ENCODE measurements around the gene CRYBG1. TPM values are rescaled to one million over a fixed set of nuclear protein-coding genes. Genes with fewer than 3 reads are reported as not detected.

CRYBG1 gene
- total RNA-seq, 1 experiment from 2014 or later: 5.7 TPM

GRCh38 chr6:106572875-106573585, 212.5 kb downstream of the CRYBG1 start:
- H3K4me1 Mint-ChIP-seq: peaks cover 5% of the 10 kb centered on the region in 2 experiments; a peak in 3 of 4 replicates
- Histone ChIP-seq H4K20me1 (ENCODE audit: control insufficient read depth, insufficient read depth, insufficient read length) (no peaks in the 10 kb centered on the region), H3K9ac (ENCODE audit: extremely low read depth, insufficient read length, low read length) (no peak overlapping the region), H4K8ac (replicated peaks; ENCODE audit: insufficient read length, low read depth, low read length) (no peak overlapping the region), H3K18ac (ENCODE audit: insufficient read length, low read depth, low read length) (no peak overlapping the region), H3K4me2 (ENCODE audit: insufficient read depth, insufficient read length, low read length) (no peak overlapping the region), H2AFZ (ENCODE audit: low read length) (no peak overlapping the region), H3T11ph (ENCODE audit: low read length) (no peak overlapping the region), H3K27me3 (ENCODE audit: insufficient read depth, low read length) (no peaks in the 10 kb centered on the region), H3K79me2 (ENCODE audit: insufficient read depth, low read length) (no peaks in the 10 kb centered on the region), H3K4me1 (ENCODE audit: insufficient read depth, low read length) (no peaks in the 10 kb centered on the region), H4K91ac (ENCODE audit: insufficient read length, low read depth, low read length) (no peak overlapping the region), H3K9me3 (ENCODE audit: control insufficient read depth, low read depth, low read length) (no peaks in the 10 kb centered on the region), H3K14ac (ENCODE audit: insufficient read depth, low read length) (no peak overlapping the region), H3K23me2 (ENCODE audit: insufficient read length, low read depth, low read length, poor library complexity, severe bottlenecking) (no peaks in the 10 kb centered on the region), H4K5ac (ENCODE audit: insufficient read length, low read depth, low read length) (no peak overlapping the region), H3K79me1 (ENCODE audit: insufficient read depth, low read depth, low read length, poor library complexity, severe bottlenecking) (no peaks in the 10 kb centered on the region), H2BK15ac (ENCODE audit: low read depth, low read length) (no peak overlapping the region), H2BK5ac (ENCODE audit: insufficient read length, low read length) (no peak overlapping the region), H2BK12ac (ENCODE audit: insufficient read length, low read depth, low read length) (no peak overlapping the region), H3K23ac (ENCODE audit: insufficient read length, low read depth, low read length) (no peak overlapping the region), H3K56ac (ENCODE audit: insufficient read length, low read depth, low read length) (no peak overlapping the region), H3K27ac (ENCODE audit: insufficient read length, low read depth, low read length) (no peak overlapping the region), H2BK120ac (ENCODE audit: low read depth, low read length, poor library complexity, severe bottlenecking) (no peak overlapping the region), H2BK20ac (ENCODE audit: low read depth, low read length, poor library complexity, severe bottlenecking) (no peak overlapping the region), H3K4ac (ENCODE audit: low read depth, low read length) (no peak overlapping the region), H2AK5ac (ENCODE audit: insufficient read length, low read length) (no peak overlapping the region)
- peaks cover 1 to 14% (median 14%) of the 10 kb centered on the region in 3 experiments; a peak in 6 of 7 replicates for H3K36me3 Mint-ChIP-seq (ENCODE audit: insufficient read depth in 1 of 3, low read depth in 3 of 3)
- no peak overlapping the region for H3K4me3 Mint-ChIP-seq
- DNase-seq: no peak
- no peak for TF ChIP-seq CTCF (conservative IDR thresholded peaks at IDR 0.05)
- no peak overlapping the region; a peak in 1 of 7 replicates for H3K27ac Mint-ChIP-seq
- no peaks in the 10 kb centered on the region for H3K27me3 Mint-ChIP-seq (ENCODE audit: low read depth)
- no CpG with 5 or more reads among the region's 6 CpGs for WGBS (ENCODE audit: extremely low coverage, insufficient read length, low lambda C conversion rate)
- no peaks in the 10 kb centered on the region for H3K9me3 Mint-ChIP-seq
